PFSK-1 (cell line): ENCODE data around the gene PLB1.

Source experiments
- FOXP2 ChIP-seq: optimal IDR thresholded peaks from 2 replicates; pipeline ENCODE3; 2011; ENCODE audit warnings: borderline replicate concordance, control low read depth, inconsistent platforms; ENCODE audit not compliant: insufficient read depth; ENCODE audit errors: extremely low read length, extremely low read depth
- POLR2AphosphoS5 ChIP-seq: IDR thresholded peaks from 2 replicates; pipeline ENCODE4 v1.6.1; 2012; ENCODE audit warnings: low read depth, mild to moderate bottlenecking, control low read depth, low read length, moderate library complexity
- REST ChIP-seq, 2 experiments: IDR thresholded peaks; 2 replicates each; pipeline versions ENCODE4 v1.6.1 to v1.8.0; 2011 to 2012; ENCODE audit warnings: low read depth in 2 of 2, low read length in 2 of 2, control low read depth in 1 of 2, inconsistent platforms in 1 of 2, mild to moderate bottlenecking in 1 of 2, moderate library complexity in 1 of 2; ENCODE audit not compliant: insufficient read depth in 1 of 2
- SIN3A ChIP-seq: IDR thresholded peaks from 2 replicates; pipeline ENCODE4 v1.6.1; 2012; ENCODE audit warnings: mild to moderate bottlenecking, low read length, moderate library complexity, borderline replicate concordance; ENCODE audit not compliant: insufficient read depth
- TAF1 ChIP-seq: IDR thresholded peaks from 2 replicates; pipeline ENCODE4 v1.6.1; 2012; ENCODE audit warnings: low read length, control low read depth, borderline replicate concordance; ENCODE audit not compliant: insufficient read depth

GRCh38 chr2:28659127-28659526 is 163.3 kb downstream of the PLB1 start:
- TF ChIP-seq POLR2AphosphoS5, result no peak
- no peak for TF ChIP-seq REST (IDR thresholded peaks at IDR 0.05; ENCODE audit: insufficient read depth in 1 of 2, low read depth in 2 of 2, low read length in 2 of 2)
- TF ChIP-seq TAF1, result no peak
- TF ChIP-seq SIN3A, result no peak
- TF ChIP-seq FOXP2, result no peak
